ENCODE measurements around the gene ELP4. TPM values are rescaled to one million over a fixed set of nuclear protein-coding genes. Genes with fewer than 3 reads are reported as not detected.

Gene ELP4
- total and polyA plus RNA-seq, 9 of the 15 experiments (the other 6 are each of a cell fraction or from before 2014, with no cell fraction given), result 24.1 to 60.3 (median 38.7) TPM

- no peak for TF ChIP-seq ZNF347 (CRISPR knock-in tag; IDR thresholded peaks at IDR 0.05; ENCODE audit: low read depth)
Measured at GRCh38 chr11:31651822-31652221, 142.3 kb downstream of the ELP4 start (continued).

DNA sequence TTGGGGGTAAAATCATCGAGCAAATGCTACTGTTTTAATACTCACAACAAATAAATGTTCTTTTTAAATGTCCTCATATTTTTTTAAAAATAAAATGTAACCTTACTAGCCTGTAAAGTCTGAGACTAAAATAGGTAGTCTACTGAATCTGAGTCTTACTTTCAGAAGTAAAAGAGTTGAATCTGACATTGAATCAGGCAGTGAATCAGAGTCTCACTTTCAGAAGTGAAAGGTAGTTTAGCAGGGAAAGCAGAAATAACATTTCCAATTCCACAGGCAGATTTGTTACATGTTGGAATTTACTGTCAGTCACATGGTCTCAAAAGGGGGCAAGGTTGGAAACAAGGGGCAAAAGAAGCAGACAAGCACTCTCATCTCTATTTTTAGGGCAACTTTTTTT, 143.0 kb downstream of the ELP4 start:
- H4K20me1 ChIP-seq (replicated peaks; ENCODE audit: control insufficient read depth, insufficient read depth, low read length), result no peaks in the 10 kb centered on the region
- no peak overlapping the region for H3K4me3 ChIP-seq
- ATAC-seq (no peak), DNase-seq (ENCODE audit: extremely low read depth in 1 of 4, low spot score in 3 of 4) (no peak), FAIRE-seq (no peak)
- POLR2A ChIA-PET, result no interaction called here
- in situ Hi-C loops (cut with MboI), result no loop called here
- WGBS (ENCODE audit: insufficient coverage, low coverage, missing lambda C conversion rate), result 87% methylated on average over 1 of the region's 1 CpG
- H3K9ac ChIP-seq (ENCODE audit: insufficient read depth in 1 of 2, low read depth in 2 of 2, low read length in 2 of 2), result no peak overlapping the region
- no peaks in the 10 kb centered on the region for H3K79me2 ChIP-seq (ENCODE audit: control insufficient read depth, insufficient read depth, low read length)
- no peak overlapping the region for H3K4me2 ChIP-seq (ENCODE audit: insufficient read depth, low read length)
- H3K27ac ChIP-seq (ENCODE audit: extremely low read depth, low read depth, low read length), result no peak overlapping the region
- no peaks in the 10 kb centered on the region for H3K36me3 ChIP-seq (ENCODE audit: control insufficient read depth, insufficient read depth, low read length)
- H3K9me3 ChIP-seq (replicated peaks; ENCODE audit: control insufficient read depth, insufficient read depth, low read depth, low read length), result no peaks in the 10 kb centered on the region
- H3K9me1 ChIP-seq (ENCODE audit: control insufficient read depth, insufficient read depth, low read length), result no peaks in the 10 kb centered on the region
- intact Hi-C loops (cut with micrococcal nuclease), result no loop called here
- no TSS peak for BruUV-seq (replicated peaks)
- H3K27me3 ChIP-seq (ENCODE audit: control insufficient read depth in 2 of 2, insufficient read depth in 2 of 2, low read length in 2 of 2), result no peaks in the 10 kb centered on the region
- no peaks in the 10 kb centered on the region for H3K4me1 ChIP-seq (replicated peaks in 1 of 2; ENCODE audit: control insufficient read depth in 2 of 2, insufficient read depth in 2 of 2, low read length in 2 of 2)
- CTCF ChIA-PET (ENCODE audit: low intra/inter-chr PET ratio), result no interaction called here
- no peak overlapping the region for H2AFZ ChIP-seq (ENCODE audit: low read depth, low read length)
- TF ChIP-seq, protein P1, sequence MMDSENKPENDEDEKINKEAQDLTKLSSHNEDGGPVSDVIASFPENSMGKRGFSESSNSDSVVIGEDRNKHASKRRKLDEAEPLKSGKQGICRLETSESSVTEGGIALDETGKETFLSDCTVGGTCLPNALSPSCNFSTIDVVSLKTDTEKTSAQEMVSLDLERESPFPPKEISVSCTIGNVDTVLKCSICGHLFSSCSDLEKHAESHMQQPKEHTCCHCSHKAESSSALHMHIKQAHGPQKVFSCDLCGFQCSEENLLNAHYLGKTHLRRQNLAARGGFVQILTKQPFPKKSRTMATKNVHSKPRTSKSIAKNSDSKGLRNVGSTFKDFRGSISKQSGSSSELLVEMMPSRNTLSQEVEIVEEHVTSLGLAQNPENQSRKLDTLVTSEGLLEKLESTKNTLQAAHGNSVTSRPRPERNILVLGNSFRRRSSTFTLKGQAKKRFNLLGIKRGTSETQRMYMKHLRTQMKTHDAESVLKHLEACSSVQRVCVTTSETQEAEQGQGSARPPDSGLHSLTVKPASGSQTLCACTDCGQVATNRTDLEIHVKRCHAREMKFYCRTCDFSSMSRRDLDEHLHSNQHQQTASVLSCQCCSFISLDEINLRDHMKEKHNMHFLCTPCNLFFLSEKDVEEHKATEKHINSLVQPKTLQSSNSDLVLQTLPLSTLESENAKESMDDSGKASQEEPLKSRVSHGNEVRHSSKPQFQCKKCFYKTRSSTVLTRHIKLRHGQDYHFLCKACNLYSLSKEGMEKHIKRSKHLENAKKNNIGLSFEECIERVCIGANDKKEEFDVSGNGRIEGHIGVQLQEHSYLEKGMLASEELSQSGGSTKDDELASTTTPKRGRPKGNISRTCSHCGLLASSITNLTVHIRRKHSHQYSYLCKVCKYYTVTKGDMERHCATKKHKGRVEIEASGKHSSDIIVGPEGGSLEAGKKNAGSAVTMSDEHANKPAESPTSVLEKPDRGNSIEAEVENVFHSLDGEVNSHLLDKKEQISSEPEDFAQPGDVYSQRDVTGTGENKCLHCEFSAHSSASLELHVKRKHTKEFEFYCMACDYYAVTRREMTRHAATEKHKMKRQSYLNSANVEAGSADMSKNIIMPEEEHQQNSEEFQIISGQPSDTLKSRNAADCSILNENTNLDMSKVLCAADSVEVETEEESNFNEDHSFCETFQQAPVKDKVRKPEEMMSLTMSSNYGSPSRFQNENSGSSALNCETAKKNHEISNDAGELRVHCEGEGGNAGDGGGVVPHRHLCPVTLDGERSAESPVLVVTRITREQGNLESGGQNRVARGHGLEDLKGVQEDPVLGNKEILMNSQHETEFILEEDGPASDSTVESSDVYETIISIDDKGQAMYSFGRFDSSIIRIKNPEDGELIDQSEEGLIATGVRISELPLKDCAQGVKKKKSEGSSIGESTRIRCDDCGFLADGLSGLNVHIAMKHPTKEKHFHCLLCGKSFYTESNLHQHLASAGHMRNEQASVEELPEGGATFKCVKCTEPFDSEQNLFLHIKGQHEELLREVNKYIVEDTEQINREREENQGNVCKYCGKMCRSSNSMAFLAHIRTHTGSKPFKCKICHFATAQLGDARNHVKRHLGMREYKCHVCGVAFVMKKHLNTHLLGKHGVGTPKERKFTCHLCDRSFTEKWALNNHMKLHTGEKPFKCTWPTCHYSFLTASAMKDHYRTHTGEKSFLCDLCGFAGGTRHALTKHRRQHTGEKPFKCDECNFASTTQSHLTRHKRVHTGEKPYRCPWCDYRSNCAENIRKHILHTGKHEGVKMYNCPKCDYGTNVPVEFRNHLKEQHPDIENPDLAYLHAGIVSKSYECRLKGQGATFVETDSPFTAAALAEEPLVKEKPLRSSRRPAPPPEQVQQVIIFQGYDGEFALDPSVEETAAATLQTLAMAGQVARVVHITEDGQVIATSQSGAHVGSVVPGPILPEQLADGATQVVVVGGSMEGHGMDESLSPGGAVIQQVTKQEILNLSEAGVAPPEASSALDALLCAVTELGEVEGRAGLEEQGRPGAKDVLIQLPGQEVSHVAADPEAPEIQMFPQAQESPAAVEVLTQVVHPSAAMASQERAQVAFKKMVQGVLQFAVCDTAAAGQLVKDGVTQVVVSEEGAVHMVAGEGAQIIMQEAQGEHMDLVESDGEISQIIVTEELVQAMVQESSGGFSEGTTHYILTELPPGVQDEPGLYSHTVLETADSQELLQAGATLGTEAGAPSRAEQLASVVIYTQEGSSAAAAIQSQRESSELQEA (IDR thresholded peaks at IDR 0.05; ENCODE audit: low read depth), result no peak
- TF ChIP-seq POLR2AphosphoS2 (IDR thresholded peaks at IDR 0.05; ENCODE audit: low read length) (no peak), FOXA3 (CRISPR knock-in tag; conservative IDR thresholded peaks at IDR 0.05 in 1 of 2, IDR thresholded peaks at IDR 0.05 in 1 of 2) (no peak), SMARCB1 (IDR thresholded peaks at IDR 0.05; ENCODE audit: insufficient read length, low read depth) (no peak), MAX (CRISPR knock-in tag; IDR thresholded peaks at IDR 0.05) (no peak), CXXC5 (CRISPR knock-in tag; IDR thresholded peaks at IDR 0.05) (no peak), PTTG1 (tag; IDR thresholded peaks at IDR 0.05; ENCODE audit: low read depth) (no peak)
- TF ChIP-seq, protein P2, sequence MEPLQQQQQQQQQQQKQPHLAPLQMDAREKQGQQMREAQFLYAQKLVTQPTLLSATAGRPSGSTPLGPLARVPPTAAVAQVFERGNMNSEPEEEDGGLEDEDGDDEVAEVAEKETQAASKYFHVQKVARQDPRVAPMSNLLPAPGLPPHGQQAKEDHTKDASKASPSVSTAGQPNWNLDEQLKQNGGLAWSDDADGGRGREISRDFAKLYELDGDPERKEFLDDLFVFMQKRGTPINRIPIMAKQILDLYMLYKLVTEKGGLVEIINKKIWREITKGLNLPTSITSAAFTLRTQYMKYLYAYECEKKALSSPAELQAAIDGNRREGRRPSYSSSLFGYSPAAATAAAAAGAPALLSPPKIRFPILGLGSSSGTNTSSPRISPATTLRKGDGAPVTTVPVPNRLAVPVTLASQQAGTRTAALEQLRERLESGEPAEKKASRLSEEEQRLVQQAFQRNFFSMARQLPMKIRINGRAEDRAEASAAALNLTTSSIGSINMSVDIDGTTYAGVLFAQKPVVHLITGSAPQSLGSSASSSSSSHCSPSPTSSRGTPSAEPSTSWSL (CRISPR knock-in tag; IDR thresholded peaks at IDR 0.05; ENCODE audit: borderline replicate concordance), result no peak

Measured in K562 (cell line).